NAMALWA (cell line): ENCODE measurements around the gene THBS3.
"Not testable (repeated sequence)": the region's sequence is repeated elsewhere in the genome, so short reads cannot be mapped to it uniquely, and the experiment has no call there.

Experiments
- DNase-seq: peaks from one replicate; pipeline ENCODE4 v3.0.0-alpha.2; 2015; ENCODE audit warnings: low spot score

THBS3 gene

DNA sequence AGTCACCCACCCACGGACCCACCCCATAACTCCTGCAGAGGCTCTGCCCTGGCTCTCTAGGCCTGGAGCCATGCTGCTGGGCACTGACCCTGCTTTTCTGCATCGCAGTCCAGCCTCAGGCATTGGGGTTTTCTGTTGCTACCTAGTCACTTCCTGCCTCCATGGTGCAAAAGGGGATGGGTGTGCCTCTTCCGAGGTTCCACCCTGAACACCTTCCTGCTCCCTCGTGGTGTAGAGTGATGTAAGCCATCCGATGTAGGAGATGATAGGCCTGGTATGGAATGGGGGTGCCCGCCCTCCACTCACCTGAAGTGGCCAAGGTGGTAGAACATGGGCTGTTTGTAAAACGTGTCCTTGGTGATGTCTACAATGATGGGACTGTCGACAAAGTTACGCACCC is 27.7 kb upstream of the THBS3 start:
- DNase-seq: not testable (repeated sequence)

DNA sequence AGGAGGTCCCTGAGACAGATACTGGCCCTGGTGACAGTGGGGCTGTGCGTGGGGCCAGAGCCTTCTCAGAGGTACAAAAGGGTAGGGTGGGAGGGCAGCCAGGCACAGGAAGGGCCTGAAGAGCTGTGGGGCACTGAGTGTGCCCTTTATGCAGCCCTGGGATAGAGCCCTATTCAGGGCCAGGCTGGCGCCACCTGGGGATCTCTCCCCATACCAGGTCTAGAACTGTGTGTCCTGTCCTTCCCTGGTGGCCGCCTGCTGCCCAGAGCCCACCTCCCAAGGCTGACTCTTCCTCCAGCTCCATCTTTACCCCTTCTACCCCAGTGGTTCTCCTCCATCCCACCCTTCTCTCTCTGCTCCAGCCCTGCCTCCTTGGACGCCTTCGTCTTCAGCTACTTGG is 25.8 kb upstream of the THBS3 start:
- DNase-seq: not testable (repeated sequence)

DNA sequence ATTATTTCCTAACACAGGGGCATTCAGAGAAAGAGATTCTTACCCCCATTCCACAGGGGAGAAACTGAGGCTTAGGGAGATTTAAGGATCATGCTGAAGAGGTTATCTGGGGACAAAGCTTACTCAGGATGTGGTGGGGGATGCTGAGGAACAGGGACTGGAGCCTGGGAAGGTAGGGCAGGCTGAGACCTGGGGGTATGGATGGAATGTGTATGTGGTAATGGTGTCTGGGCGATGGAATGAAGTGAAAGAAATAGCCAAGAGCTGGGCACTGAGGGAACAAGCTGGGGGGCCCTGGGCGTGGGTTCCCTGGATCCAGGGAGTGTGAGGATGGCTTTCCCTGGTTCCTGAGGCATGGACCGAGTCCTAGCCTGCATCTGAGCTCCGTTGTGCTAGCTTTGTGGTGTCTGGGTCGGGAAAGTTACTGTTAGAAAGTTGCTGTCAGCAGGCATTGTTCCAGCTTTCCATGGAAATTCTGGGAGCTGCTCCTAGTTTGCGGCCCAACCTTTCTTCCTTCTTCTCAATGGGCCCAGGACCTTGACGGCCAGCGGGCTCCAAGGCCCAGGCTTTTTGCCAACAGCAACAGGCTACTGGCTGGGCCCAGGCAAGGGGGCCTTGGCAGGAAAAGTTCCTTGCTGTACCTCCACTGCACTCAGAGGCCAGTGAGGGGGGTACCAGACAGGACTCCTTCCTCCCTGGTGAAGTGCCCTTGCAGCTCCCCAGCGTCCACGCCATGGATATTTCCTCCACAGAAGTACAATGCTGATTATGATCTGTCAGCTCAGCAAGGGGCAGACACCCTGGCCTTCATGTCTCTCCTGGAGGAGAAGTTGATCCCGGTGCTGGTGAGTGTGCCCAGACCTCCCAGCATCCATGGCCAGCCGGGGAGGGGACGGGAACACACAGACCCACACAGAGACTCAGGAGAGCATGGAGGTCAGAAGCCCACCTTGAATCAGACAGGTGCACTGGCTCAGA is 24.6 kb upstream of the THBS3 start:
- not testable (repeated sequence) for DNase-seq

DNA sequence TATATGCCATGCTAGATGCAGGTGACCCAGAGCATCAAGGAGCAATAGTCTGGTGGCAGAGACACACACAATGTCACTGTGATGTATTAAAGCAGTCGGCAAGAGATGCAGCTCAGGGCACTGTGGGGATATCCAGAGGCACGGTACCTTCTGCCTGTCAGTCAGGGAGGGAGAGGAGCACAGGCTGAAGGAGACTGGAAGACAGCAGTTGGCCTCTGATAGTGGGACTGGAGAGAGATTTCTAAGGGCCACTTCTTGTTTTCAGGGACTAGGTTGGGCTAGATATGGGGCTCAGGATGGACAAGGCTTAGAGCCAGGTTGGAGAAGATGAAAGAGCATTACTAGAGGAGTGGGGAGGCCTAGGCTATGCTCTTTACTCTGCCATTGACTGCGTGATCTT is 23.6 kb upstream of the THBS3 start:
- not testable (repeated sequence) for DNase-seq

DNA sequence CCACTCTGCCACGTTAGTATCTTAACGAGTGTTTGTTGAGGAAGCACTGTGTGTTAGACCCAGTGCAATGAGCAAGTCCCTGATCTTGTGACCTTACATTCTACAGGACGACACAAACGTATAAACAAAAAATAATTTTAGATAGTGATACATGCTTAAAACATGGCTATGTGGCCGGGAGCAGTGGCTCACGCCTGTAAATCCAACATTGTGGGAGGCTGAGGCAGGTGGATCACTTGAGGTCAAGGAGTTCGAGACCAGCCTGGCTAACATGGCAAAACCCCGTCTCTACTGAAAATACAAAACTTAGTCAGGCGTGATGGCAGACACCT is 20.4 kb upstream of the THBS3 start:
- DNase-seq: no peak

DNA sequence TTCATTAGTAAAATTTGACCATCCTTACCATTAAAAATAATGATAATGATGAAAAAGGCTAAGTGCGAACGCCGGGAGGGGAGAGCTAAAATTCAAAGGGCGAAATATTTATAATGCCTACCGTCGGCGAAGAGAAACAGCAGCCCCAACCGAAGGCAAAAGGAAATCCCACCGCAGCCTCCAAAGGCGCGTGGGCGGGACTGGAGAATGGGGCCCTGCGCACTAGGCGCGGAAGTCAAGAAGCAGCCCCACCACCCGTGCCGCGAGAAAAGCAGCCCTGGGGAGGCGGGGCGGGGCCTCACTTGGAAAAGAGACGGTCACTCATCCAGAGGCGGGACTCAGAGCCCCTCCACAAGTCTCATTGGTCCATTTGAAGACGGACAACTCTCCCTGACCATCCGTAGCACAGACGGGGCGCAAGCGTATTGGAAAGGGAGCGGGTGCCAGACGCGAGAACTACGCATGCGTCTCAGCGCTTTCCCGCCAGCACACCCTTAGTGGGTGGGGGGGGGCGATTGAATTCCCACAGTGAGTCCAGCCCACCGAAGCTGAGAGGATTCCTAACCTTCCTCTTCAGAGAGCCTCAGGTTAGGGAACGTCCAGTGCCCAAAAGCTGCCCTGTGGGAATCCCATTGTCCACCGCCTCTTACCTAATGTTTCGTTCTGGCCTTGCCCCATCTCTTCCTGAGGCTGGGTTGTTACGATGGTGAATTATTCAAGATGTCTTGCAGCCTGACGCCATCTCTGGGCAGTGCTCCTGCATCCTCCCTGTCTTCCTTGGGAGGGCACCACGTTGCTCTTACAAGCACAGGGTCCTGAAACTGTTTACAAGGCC is 19.8 kb upstream of the THBS3 start:
- peak; percentile 100 for DNase-seq

DNA sequence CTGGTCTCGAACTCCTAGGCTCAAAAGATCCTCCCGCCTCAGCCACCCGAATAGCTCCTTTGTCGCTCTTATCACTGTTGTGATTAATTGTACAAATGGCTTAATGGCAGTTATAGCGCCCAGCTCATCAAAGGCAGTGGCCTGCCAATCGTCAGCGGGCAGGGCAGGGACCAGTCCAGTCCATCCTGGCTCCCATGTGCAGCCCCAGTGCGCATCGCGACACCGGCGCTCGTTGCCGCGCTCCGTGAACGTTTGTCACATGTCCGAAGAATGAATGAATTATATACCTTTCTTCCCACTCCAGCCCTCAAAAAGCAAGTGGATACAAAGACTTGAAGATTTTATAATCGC is 19.2 kb upstream of the THBS3 start:
- no peak for DNase-seq

DNA sequence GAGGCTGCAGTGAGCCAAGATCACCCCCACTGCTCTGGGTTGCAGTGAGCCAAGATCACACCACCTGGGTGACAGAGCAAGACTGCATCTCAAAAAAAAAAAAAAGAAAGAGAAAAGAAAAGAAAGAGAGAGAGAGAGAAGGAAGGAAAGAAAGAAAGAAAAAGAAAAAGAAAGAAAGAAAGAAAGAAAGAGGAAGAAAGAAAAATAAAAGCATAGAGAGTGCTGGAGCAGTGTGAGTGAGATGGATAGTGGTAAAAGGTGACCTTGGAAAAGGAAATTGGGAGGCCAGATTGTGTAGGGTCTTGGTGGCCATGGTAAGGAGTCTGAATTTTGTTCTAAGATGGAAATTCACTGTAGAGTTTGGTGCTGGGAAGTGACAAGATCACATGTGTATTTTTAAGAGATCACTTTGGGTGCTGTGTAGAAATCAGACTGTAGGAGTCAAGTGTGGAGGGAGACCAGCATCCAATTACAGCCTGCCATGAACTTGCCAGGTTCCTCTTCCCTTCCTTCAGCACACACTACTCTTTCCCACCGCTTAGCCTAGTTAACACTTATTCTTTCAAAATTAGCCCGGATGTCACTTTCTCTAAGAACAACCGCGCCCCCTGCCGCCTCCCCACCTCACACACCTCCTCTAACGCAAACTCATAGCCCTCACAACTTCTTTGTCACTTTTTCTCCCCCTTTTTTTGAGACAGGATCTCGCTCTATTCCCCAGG is 18.7 kb upstream of the THBS3 start:
- peak; percentile 95 for DNase-seq

DNA sequence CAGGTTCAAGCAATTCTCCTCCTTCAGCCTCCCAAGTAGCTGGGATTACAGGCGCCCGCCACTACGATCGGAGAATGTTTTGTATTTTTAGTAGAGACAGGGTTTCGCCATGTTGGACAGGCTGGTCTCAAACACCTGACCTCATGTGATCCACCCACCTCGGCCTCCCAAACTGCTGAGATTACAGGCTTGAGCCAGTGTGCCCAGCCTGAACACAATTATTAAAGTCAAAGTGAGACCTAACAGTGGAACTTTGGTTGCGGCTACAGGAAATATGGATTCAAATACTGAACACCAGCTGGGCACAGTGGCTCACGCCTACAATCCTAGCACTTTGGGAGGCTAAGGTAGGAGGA is 17.7 kb upstream of the THBS3 start:
- not testable (repeated sequence) for DNase-seq

DNA sequence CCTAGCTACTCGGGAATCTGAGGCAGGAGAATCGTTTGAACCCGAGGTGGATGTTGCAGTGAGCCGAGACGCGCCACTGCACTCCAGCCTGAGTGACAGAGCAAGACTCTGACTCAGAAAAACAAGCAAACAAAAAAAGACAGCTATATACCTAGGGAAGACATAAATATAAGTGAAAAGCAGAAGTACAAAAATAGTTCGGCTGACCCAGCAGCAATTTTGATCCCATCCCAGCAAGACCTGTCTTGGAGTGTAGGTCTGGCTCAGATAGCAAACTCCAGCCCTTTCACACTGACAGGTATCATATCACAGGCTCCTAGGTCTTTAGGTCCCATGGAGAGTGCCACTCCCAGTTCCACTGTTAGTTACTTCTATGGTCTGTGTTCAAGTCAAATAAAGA is 15.3 kb upstream of the THBS3 start:
- DNase-seq: peak; percentile 58

DNA sequence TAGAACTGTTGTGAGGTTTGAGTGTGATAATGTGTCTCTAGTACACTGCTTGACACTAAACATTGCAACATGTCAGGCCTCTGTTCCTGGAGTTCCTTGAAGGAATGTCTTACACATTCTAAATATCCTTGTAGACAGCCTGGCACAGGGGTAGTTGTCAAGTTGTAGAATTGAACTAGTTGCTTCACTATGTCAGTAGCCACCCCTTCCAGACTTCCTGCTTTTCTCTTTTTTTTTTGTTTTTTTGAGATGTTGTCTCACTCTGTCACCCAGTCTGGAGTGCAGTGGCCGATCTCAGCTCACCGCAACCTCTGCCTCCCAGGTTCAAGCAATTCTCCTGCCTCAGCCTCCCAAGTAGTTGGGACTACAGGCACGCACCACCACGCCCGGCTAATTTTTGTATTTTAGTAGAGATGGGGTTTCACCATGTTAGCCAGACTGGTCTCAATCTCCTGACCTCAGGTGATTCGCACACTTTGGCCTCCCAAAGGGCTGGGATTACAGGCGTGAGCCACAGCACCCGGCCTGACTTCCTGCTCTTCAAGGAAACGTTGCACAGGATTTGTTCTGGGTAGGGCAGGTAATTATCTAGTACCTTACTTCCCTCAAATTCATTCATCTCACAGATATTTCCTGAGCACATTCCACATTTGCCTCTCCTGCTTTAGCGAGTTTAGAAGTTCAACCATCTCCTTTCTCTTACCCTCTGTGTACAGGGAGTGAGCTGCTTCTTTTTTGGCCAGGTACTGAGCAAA is 12.7 kb upstream of the THBS3 start:
- DNase-seq: not testable (repeated sequence)

DNA sequence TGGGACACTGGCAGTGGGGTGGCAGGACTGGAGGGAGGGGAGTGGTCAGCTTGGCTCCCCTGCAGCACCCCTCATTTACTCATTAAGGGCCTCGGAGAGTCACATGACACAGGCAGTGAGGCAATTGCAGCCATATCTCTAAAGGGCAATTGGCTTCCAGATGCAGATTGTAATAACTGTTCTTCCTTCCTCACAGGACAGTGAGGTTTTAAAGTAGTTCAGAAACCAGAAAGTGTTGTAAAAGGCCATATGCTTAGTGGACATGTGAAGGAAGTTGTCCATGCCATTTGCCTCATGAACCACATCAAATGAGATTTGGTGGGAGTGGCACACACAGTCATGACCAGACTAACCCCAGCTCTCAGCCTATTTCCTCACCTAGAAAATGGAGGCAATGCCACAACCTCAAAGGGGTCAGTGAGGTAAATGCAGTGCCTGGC is 11.9 kb upstream of the THBS3 start:
- DNase-seq: no peak

DNA sequence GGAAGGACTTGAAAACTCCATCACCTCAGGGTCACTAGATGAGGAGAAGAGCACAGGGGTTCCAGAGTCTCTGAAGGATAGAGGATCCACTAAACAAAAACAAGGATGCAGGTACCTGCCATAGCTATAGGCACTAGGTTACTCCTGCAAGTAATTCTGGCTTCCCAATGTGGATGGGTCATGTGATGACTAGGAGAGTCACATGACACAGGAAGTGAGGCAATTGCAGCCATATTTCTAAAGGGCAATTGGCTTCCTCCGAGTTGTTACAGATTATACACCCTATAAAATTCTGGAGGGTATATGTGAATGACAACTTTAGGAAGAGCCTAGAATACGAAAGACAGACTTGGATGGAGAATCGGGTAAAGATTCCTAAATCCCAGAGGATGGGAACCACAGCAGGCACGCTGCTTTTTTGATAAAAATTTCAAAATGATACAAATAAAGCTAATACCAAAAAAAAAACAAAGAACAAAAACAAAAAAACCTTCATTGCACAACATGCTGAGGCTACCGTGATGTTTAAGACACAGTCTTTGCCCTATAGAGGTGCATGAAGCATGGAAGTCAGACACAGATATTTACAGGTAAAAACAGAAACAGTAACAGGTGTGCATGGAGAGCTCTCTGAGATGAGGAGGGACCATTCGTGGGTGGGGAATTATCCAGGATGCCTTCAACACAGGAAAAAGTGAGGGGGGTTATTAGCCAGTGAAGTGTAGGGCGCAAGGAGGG is 11.3 kb upstream of the THBS3 start:
- no peak for DNase-seq

DNA sequence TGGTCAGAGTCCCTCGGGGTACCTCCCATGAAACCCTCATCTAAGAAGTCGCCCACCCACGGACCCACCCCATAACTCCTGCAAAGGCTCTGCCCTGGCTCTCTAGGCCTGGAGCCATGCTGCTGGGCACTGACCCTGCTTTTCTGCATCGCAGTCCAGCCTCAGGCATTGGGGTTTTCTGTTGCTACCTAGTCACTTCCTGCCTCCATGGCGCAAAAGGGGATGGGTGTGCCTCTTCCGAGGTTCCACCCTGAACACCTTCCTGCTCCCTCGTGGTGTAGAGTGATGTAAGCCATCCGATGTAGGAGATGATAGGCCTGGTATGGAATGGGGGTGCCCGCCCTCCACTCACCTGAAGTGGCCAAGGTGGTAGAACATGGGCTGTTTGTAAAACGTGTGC is 7.0 kb upstream of the THBS3 start:
- not testable (repeated sequence) for DNase-seq

DNA sequence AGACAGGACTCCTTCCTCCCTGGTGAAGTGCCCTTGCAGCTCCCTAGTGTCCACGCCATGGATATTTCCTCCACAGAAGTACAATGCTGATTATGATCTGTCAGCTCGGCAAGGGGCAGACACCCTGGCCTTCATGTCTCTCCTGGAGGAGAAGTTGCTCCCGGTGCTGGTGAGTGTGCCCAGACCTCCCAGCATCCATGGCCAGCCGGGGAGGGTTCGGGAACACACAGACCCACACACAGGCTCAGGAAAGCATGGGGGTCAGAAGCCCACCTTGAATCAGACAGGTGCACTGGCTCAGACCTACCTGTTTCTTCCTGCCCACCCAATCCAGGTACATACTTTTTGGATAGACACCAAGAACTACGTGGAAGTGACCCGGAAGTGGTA is 4.3 kb upstream of the THBS3 start:
- not testable (repeated sequence) for DNase-seq

DNA sequence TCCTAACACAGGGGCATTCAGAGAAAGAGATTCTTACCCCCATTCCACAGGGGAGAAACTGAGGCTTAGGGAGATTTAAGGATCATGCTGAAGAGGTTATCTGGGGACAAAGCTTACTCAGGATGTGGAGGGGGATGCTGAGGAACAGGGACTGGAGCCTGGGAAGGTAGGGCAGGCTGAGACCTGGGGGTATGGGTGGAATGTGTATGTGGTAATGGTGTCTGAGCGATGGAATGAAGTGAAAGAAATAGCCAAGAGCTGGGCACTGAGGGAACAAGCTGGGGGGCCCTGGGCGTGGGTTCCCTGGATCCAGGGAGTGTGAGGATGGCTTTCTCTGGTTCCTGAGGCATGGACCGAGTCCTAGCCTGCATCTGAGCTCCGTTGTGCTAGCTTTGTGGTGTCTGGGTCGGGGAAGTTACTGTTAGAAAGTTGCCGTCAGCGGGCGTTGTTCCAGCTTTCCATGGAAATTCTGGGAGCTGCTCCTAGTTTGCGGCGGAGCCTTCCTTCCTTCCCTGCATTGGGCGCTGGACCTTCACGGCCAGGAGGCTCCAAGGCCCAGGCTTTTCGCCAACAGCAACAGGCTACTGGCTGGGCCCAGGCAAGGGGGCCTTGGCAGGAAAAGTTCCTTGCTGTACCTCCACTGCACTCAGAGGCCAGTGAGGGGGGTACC is 3.8 kb upstream of the THBS3 start:
- DNase-seq: not testable (repeated sequence)

DNA sequence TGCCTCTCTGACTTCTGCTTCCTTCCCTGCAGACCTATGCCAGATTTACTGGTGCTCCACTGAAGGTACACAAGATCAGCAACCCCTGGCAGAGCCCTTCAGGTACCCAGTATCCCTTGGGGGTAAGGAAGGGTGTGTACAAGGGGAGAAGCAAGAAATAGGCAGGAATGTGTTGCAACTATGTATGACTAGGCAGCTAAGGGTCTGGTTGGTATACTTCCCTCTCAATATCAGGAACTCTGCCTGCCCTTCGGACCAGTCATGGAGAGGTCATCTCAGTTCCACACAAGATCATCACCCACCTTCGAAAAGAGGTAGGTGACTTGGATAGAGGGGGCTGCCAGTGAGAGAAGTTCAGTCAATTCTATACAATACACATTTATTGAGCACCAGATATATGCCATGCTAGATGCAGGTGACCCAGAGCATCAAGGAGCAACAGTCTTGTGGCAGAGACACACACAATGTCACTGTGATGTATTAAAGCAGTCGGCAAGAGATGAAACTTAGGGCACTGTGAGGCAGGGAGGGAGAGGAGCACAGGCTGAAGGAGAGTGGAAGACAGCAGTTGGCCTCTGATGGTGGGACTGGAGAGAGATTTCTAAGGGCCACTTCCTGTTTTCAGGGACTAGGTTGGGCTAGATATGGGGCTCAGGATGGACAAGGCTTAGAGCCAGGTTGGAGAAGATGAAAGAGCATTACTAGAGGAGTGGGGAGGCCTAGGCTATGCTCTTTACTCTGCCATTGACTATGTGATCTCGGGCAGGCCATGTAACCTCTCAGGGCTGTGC is 2.8 kb upstream of the THBS3 start:
- DNase-seq: no peak

DNA sequence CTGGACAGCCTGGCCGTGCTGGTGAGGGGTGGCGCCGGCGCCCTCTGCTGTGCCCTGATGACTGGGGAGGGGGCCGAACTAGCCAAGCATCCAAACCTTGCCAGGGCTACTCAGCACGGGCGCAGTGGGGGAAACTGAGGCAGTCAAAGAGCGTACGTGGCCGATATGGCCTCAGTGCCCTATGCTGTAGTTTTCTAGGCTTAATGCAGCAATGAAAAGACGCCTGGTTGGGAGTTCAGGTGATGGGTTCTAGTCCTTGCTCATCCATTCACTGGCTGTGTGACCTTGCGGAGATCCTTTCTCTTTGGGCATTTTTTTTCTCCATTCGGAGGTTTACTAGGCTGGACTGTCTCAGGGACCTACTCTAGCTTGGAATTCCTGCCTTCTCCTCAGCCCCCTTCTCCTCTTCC is 1.6 kb upstream of the THBS3 start:
- no peak for DNase-seq

DNA sequence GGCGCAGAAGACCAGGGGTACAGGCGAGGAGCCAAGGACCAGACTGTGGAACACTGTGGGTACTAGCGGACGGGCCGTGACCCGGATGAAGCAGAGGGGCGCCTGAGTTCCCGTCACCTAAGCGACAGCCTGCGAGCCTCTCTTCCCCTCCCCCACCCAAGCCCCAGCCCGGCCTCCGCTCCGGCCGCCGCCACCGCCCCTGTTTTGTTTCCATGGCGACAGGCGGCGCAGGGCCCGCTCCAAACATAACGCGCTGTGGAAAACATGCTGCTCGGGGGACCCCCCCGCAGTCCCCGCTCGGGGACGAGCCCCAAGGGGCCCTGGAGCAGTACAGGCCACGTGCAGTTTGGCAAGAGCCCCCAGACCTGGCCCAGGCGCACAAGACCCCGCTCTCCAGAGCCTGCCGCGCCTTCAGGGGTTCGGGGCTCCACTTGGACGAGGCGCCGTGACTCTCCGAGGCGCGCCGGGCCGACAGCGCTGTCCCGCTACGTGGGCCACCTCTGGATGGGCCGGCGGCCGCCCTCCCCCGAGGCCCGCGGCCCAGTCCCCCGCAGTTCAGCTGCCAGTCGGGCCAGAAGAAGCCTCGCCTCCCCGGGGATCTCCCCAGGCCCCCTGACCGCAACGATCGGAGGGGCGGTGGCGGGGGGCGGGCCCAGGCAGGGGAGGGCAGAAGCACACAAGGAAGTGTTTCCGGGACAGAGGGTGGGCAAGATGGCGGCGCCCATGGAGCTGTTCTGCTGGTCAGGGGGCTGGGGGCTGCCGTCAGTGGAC is 1.0 kb upstream of the THBS3 start, which contains the start of gene MTX1:
Gene MTX1, plus strand, starts transcription at position 155 of the 771 bp plus-strand sequence. Its CDS starts 110 bp downstream, at position 265.
- peak; percentile 95 for DNase-seq
